Measurements from ENCODE around the gene TBX1. TPM values are rescaled to one million over a fixed set of nuclear protein-coding genes. Genes with fewer than 3 reads are reported as not detected.
"Not testable (repeated sequence)": the region's sequence is repeated elsewhere in the genome, so short reads cannot be mapped to it uniquely, and the experiment has no call there.

The TBX1 gene
- total RNA-seq, 1 donor from 2014 or later = not detected

- intact Hi-C loops (cut with micrococcal nuclease) = no loop called here
Observed at GRCh38 chr22:19722178-19722981, 38.2 kb upstream of the TBX1 start.

- intact Hi-C loops (cut with micrococcal nuclease) = no loop called here
Observed at GRCh38 chr22:19722982-19723231, 37.7 kb upstream of the TBX1 start.

DNA sequence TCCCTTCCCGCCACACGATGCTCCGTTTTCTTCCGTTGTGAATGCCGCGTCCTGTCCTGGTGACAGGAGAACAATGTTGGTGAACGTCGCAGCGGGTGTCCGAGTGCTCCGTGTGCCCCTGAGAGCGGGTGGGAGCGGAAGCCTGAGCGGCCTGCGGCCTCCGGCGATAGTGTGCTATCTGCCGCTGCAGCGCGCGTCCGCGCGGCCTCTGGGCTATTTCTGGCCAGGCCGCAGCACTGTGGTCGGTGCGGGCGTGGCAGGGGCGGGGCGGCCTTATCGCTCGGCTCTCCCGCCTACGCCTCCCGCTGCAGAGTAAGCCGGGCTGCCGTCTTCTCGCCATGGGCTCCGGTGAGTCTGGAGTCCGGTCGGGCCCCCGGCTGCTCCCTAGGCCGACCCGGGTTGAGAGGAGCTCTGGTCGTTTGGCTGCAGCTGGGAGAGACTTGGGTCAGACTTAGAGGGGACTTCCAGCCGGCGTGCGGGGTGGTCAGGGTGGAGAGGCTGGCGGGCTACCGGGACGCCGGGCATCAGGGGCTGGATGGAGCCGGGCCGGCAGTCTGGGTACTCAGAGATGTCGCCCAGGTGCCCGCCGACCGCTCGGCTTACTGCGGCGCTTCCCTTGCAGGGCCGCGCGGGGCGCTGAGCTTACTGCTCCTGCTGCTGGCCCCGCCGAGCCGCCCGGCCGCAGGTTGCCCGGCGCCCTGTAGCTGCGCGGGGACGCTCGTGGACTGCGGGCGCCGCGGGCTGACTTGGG, 37.2 kb upstream of the TBX1 start, which contains the start of gene GP1BB:
GP1BB (plus strand) TSS at position 308 of the 751 bp plus-strand sequence; CDS start at position 339, 31 bp downstream.
- intact Hi-C loops (cut with micrococcal nuclease) = no loop called here

DNA sequence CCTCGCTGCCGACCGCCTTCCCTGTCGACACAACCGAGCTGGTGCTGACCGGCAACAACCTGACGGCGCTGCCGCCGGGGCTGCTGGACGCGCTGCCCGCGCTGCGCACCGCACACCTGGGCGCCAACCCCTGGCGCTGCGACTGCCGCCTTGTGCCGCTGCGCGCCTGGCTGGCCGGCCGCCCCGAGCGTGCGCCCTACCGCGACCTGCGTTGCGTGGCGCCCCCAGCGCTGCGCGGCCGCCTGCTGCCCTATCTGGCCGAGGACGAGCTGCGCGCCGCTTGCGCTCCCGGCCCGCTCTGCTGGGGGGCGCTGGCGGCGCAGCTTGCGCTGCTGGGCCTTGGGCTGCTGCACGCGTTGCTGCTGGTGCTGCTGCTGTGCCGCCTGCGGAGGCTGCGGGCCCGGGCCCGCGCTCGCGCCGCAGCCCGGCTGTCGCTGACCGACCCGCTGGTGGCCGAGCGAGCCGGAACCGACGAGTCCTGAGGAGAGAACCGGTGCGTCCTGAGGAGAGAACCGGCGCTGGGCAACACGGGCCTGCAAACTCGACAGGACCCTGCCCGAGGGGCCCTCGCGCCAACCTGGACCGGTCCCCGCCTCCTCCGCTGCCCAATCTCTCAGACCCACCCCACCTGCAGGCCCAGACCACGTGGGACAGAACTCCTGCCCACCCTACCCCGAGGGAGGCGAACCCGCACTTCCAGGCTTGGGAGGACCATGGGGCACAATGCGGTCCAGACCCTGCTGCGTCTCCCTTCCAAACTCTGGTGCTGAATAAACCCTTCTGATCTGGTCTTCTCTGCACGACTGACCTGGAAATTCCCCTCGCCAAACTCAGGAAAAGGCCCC, 36.4 kb upstream of the TBX1 start:
- intact Hi-C loops (cut with micrococcal nuclease) = no loop called here

GRCh38 chr22:19724927-19725661, 35.5 kb upstream of the TBX1 start:
- intact Hi-C loops (cut with micrococcal nuclease) = no loop called here

- intact Hi-C loops (cut with micrococcal nuclease) = not testable (repeated sequence)
Observed at GRCh38 chr22:19726064-19726788, 34.4 kb upstream of the TBX1 start.

DNA sequence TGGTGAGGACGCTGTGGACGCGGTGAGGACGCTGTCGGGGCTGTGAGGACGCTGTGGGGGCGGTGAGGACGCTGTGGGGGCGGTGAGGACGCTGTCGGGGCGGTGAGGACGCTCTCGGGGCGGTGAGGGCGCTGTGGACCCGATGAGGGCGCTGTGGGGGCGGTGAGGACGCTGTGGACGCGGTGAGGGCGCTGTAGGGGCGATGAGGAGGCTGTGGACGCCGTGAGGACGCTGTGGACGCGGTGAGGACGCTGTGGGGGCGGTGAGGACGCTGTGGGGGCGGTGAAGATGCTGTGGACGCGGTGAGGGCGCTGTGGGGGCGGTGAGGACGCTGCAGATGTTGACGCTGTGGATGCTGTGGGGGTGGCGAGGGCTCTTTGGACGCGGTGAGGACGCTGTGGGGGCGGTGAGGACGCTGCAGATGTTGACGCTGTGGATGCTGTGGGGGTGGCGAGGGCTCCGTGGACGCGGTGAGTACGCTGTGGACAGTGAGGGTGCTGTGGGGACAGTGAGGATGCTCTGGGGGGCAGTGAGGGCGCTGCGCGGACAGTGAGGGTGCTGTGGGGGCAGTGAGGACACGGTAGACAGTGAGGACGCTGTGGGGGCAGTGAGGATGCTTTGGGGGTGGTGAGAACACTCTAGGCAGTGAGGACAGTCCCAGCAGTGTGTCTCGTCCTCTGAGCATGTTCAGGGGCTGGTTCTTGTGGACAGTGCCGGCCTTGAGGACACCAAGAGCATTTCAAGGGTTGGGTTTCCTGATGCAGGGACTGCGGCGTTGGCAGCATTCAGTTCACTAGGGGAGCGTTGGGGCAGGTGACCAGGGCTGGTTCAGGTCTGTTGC, 33.0 kb upstream of the TBX1 start:
- intact Hi-C loops (cut with micrococcal nuclease) = no loop called here

- intact Hi-C loops (cut with micrococcal nuclease) = no loop called here
Observed at GRCh38 chr22:19728271-19728670, 32.3 kb upstream of the TBX1 start.

DNA sequence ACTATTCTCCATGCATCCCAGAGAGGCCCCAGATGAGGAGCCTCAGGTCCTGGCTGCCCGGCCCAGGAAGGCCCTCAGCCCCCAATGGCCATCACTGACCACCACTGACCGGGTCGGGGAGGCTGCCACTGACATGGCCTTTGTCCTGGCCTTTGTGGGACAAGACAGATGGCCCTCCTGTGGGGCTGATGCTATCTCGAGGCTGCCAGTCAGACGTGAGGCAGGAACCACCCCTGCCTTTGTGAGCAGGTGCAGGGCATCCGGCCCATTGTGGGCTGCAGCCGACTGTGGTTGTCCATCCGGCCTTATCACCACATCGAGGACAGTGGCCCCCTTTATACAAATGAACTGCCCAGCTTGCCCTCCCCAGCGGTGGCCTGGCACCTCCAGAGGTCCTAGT, 31.7 kb upstream of the TBX1 start:
- intact Hi-C loops (cut with micrococcal nuclease) = no loop called here

- intact Hi-C loops (cut with micrococcal nuclease) = no loop called here
Observed at GRCh38 chr22:19729507-19729906, 31.1 kb upstream of the TBX1 start.

- intact Hi-C loops (cut with micrococcal nuclease) = loop anchor here (1.0 to 2.0 kb wide), 3 partner anchors 26 to 217 kb away; partner anchors contain the start of genes GNB1L and RTL10
Observed at GRCh38 chr22:19730198-19730597, 30.4 kb upstream of the TBX1 start.

DNA sequence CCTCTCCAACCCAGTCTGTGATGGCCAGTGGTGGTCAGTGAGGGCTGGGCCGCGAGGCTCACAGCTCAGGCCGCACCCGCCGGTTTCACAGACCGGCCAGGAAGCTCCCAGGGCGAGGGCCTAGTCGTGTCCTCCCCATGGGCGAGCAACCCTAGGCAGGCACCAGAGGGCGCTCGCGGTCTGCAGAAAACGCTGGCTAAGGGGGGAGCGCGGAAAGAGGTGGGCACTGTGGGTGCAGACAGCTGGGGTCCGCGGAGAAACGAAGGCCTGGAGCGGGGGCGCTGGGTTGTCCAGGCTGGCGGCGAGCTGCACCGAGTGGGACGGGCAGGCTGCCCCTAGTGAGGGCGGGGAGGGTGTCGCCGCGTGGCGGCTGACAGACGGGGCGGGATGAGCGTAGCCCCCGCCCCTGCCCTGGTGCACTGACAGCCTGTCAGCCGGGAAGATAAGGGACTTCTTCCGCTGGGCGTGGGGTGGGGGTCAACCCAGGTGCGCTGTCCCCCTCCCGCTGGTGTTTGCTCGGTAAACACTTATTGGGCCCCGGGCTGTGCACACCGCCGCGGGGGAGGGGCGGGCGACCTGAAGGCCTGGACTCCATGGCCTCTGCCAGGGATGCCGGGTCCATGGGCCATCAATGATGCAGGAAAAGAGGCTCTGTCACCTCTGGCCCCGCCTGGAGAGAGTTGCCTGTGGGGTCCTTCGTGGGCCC, 29.8 kb upstream of the TBX1 start:
- intact Hi-C loops (cut with micrococcal nuclease) = loop anchor here (1.0 to 2.0 kb wide), 3 partner anchors 25 to 216 kb away; partner anchors contain the start of genes GNB1L and RTL10

GRCh38 chr22:19731361-19732135, 29.0 kb upstream of the TBX1 start:
- intact Hi-C loops (cut with micrococcal nuclease) = loop anchor here (2.0 kb wide), 1 partner anchor 123 kb away; the partner anchor contains the start of genes GNB1L and RTL10

DNA sequence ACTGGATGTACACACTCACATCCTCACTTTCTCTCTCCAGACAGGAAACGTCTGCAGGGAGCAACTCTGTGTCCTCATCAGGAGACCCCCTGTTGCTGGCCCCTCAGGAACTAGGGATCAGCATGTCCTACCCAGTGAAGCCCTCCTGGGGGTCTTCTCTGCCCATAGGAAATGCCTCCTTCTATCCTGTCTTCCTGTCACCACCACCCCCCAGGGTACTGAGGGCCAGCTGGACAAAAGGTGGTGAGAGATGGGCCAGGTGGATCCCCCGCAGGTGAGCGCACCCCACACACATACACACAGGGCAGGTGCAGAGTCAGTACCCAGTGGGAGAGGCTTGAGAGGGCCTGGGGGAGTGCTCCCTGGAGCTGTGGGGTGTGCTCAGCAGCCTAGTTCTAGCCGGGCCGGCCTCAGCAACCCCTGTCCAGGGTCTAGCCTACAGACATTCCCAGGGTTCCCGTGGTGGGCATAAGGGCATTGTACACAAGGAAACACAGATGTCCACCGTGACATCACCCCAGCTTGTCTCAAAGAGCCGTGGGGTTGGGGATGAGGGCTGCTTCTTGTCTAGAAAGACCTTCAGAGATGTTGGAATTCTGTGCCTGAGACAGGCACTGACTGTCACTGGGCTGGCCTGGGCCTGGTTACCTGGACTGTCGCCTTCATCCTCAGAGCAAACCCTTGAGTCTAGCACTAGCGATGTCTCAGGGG, 28.0 kb upstream of the TBX1 start:
- intact Hi-C loops (cut with micrococcal nuclease) = no loop called here

- intact Hi-C loops (cut with micrococcal nuclease) = no loop called here
Observed at GRCh38 chr22:19733755-19734154, 26.8 kb upstream of the TBX1 start.

DNA sequence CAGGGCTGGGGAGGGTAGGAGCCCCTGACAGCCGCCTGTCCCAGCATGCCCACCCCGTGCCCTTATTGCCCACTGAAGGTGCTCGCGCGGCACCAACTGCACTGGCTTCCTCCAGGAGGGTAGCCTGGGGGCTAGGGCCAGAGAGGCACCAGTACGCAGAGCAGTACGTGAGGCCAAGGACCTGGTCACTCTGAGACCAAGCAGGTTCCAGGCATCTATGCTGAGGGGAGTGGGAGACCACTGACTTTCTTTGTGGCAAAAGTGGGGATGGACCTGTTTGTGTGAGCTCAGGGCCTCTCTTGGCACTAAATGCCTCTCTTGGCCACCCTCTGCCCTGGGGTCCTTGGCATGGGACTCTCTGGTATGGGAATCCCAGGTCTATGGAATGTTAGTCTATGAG, 26.4 kb upstream of the TBX1 start:
- intact Hi-C loops (cut with micrococcal nuclease) = no loop called here

DNA sequence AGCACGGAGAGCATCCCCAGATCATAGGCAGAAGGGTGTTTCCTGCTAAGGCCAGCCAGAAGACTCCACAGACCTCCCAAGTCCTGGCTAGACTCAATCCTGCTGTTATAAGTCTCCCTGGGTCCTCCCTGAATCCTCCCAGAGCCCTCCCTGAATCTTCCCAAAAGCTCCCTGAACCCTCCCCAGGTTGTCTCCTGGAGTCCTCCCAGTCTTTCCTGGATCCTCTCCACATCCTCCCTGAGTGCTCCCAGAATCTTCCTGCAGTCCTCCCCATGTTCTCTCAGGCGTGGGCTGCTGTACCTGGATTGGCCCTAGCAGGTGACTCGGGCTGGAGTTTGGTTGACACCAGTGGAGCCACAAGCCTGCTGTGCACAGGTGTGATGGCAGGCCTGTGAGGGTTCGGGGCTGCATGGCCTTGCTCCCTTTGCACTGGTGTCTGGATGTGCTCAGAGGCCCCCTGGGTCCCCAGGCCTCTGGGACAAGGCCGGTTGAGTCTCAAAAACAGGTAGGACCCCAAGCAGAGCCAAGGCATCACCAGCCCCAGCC, 25.7 kb upstream of the TBX1 start:
- intact Hi-C loops (cut with micrococcal nuclease) = no loop called here
